HS-5 (cell line): ENCODE results near the gene VKORC1L1.
"Not testable (repeated sequence)": the region's sequence is repeated elsewhere in the genome, so short reads cannot be mapped to it uniquely, and the experiment has no call there.

Source experiments
- DNase-seq: peaks from one replicate; pipeline ENCODE4 v3.0.0-alpha.2; 2012; ENCODE audit warnings: low read depth

VKORC1L1 gene

GRCh38 chr7:65872776-65873581 is at the start of gene VKORC1L1:
Gene VKORC1L1 (plus strand): TSS chr7:65873074. CDS start chr7:65873372, 298 bp downstream.
- DNase-seq: peak; percentile 16

- peak; percentile 32 for DNase-seq
Measured at GRCh38 chr7:65827366-65827765, 45.5 kb upstream of the VKORC1L1 start.

GRCh38 chr7:65832281-65832680 is 40.6 kb upstream of the VKORC1L1 start:
- DNase-seq: no peak

GRCh38 chr7:65836684-65837083 is 36.2 kb upstream of the VKORC1L1 start:
- not testable (repeated sequence) for DNase-seq

- peak; percentile 33 for DNase-seq
Measured at GRCh38 chr7:65837541-65837956, 35.3 kb upstream of the VKORC1L1 start.

GRCh38 chr7:65839846-65840245 is 33.0 kb upstream of the VKORC1L1 start:
- no peak for DNase-seq

- no peak for DNase-seq
Measured at GRCh38 chr7:65840446-65840845, 32.4 kb upstream of the VKORC1L1 start.

- DNase-seq: not testable (repeated sequence)
Measured at GRCh38 chr7:65843616-65844015, 29.3 kb upstream of the VKORC1L1 start.

- DNase-seq: no peak
Measured at GRCh38 chr7:65846008-65846570, 26.8 kb upstream of the VKORC1L1 start.

GRCh38 chr7:65853426-65853825 is 19.4 kb upstream of the VKORC1L1 start:
- DNase-seq: not testable (repeated sequence)

- DNase-seq: not testable (repeated sequence)
Measured at GRCh38 chr7:65853892-65854291, 19.0 kb upstream of the VKORC1L1 start.

- DNase-seq: not testable (repeated sequence)
Measured at GRCh38 chr7:65857321-65857894, 15.5 kb upstream of the VKORC1L1 start.

GRCh38 chr7:65858660-65859059 is 14.2 kb upstream of the VKORC1L1 start:
- DNase-seq: not testable (repeated sequence)

- not testable (repeated sequence) for DNase-seq
Measured at GRCh38 chr7:65866244-65866643, 6.6 kb upstream of the VKORC1L1 start.

- not testable (repeated sequence) for DNase-seq
Measured at GRCh38 chr7:65867681-65868080, 5.2 kb upstream of the VKORC1L1 start.

- DNase-seq: peak; percentile 18
Measured at GRCh38 chr7:65869312-65869711, 3.6 kb upstream of the VKORC1L1 start.

GRCh38 chr7:65871451-65871850 is 1.4 kb upstream of the VKORC1L1 start:
- DNase-seq: not testable (repeated sequence)

GRCh38 chr7:65873582-65874193 is 814 bp downstream of the VKORC1L1 start:
- DNase-seq: not testable (repeated sequence)

GRCh38 chr7:65875715-65876114 is 2.8 kb downstream of the VKORC1L1 start:
- not testable (repeated sequence) for DNase-seq

- not testable (repeated sequence) for DNase-seq
Measured at GRCh38 chr7:65879292-65880153, 6.6 kb downstream of the VKORC1L1 start.

GRCh38 chr7:65880242-65880641 is 7.4 kb downstream of the VKORC1L1 start:
- not testable (repeated sequence) for DNase-seq

- not testable (repeated sequence) for DNase-seq
Measured at GRCh38 chr7:65884983-65885382, 12.1 kb downstream of the VKORC1L1 start.
